ENCODE measurements around the gene SP140.

- TF ChIP-seq CTCF (conservative IDR thresholded peaks at IDR 0.05; ENCODE audit: low read depth, low read length) (no peak), EZH2 (IDR thresholded peaks at IDR 0.05; ENCODE audit: borderline replicate concordance, low read depth, low read length, poor library complexity, severe bottlenecking) (no peak)
These were observed 41.5 kb downstream of the SP140 start for GRCh38 chr2:230267059-230267458.
